AG04449 (cell line): ENCODE results near the gene IFT172.

ENCODE experiments used
- CTCF ChIA-PET: fragments of 350-600 bp; formaldehyde crosslinking; extraction: SDS; loops from one replicate; lab custom pipeline; 2021; ENCODE audit warnings: antibody characterized with exemption; lab: Yijun Ruan, JAX
- POLR2A ChIA-PET: fragments of 400-600, 350-600 bp; formaldehyde crosslinking; extraction: SDS; loops from one replicate; lab custom pipeline; 2020; ENCODE audit warnings: antibody characterized with exemption, inconsistent platforms; lab: Yijun Ruan, JAX
- DNase-seq: peaks from one replicate; pipeline ENCODE4 v3.0.0-alpha.2; 2010; ENCODE audit warnings: low read depth, low spot score
- H3K4me3 ChIP-seq: 2 replicates; pipeline ENCODE4 v1.5.1; 2011; ENCODE audit warnings: low read depth, mild to moderate bottlenecking, control low read depth, low read length
- TF ChIP-seq, protein P1 (sequence below): IDR thresholded peaks from one replicate; pipeline ENCODE4 v1.5.1; 2011; ENCODE audit warnings: mild to moderate bottlenecking, moderate library complexity, low read length, control low read depth, inconsistent platforms; ENCODE audit not compliant: insufficient read depth; ENCODE audit errors: missing control alignments

Gene IFT172

DNA sequence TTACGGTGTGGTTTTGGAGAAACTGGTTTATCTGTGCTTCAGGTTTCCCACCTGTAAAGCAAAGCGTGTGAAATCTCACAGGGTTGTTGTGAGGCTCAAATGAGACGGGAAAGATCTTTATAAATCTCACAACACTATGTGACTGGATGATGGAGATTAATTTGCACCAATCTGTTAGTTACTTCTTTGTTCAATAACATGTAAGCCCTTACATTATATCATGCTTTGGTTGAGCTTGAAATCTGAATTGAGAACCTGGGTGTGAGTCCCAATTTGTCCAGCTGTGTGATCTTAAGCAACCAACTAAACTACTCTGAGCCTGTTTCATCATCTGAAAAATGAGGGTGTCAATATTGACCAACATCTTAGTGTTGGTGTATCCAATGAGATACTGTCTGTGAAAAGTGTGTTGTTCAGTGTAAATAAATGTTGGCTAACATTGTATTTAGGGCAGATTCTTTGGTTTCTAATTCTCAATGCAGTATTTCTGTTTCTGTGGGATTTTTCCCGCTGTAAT is 6.4 kb upstream of the IFT172 start:
- POLR2A ChIA-PET: no interaction called here
- CTCF ChIA-PET: interaction anchor here (1.3 kb wide), 1 partner anchor 187 kb away, joined by 6 read pairs; no protein-coding TSS in a partner anchor
- TF ChIP-seq, protein P1, sequence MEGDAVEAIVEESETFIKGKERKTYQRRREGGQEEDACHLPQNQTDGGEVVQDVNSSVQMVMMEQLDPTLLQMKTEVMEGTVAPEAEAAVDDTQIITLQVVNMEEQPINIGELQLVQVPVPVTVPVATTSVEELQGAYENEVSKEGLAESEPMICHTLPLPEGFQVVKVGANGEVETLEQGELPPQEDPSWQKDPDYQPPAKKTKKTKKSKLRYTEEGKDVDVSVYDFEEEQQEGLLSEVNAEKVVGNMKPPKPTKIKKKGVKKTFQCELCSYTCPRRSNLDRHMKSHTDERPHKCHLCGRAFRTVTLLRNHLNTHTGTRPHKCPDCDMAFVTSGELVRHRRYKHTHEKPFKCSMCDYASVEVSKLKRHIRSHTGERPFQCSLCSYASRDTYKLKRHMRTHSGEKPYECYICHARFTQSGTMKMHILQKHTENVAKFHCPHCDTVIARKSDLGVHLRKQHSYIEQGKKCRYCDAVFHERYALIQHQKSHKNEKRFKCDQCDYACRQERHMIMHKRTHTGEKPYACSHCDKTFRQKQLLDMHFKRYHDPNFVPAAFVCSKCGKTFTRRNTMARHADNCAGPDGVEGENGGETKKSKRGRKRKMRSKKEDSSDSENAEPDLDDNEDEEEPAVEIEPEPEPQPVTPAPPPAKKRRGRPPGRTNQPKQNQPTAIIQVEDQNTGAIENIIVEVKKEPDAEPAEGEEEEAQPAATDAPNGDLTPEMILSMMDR: no peak
- no peak overlapping the region for H3K4me3 ChIP-seq
- no peak for DNase-seq

GRCh38 chr2:27494944-27495554 is 5.5 kb upstream of the IFT172 start, which contains the start of gene FNDC4:
Gene FNDC4, minus strand, starts transcription at chr2:27495200. Its CDS starts 521 bp downstream, at chr2:27494679.
- CTCF ChIA-PET: interaction anchor here (1.3 kb wide), 2 partner anchors 188 kb away, joined by 5 to 6 read pairs; no protein-coding TSS in a partner anchor
- POLR2A ChIA-PET: no interaction called here
- no peak for DNase-seq
- H3K4me3 ChIP-seq: peak within 1 kb of the TSS; percentile 70
- TF ChIP-seq, protein P1: no peak

DNA sequence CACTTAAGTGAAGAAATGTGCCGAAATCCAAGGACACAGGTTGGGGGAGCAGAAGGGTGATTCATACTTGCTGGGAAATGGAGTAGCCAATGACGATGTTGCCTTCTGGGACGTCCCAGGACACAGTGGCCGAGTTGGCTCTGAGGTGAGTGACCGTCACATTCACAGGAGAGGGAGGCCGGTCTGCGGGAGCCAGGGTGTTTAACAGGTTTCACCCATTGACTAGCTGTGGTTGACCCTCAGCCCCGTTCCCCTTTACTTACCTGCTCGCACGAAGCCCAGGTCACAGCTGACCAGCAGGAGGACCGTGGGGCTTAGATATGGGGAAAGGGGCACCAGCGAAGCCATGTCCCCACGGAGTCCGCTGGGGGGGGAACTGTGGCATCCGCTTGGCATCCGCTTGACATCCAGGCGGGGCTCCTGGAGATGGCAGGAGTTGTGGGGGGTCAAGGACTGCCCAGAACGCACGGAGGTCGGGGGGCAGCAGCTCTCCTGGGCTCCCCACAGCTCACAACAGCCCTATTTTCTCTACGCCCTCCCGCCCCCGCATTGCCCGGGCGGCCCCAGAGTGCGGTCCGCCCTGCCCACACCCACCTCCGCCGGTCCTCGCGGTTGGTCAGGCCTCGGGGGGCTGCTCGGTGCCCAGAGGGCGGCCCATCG is 4.9 kb upstream of the IFT172 start:
- POLR2A ChIA-PET: no interaction called here
- TF ChIP-seq, protein P1: no peak
- H3K4me3 ChIP-seq: peak overlapping the region; percentile 70
- DNase-seq: no peak
- CTCF ChIA-PET: interaction anchor here (1.3 kb wide), 1 partner anchor 189 kb away, joined by 5 read pairs; no protein-coding TSS in a partner anchor

DNA sequence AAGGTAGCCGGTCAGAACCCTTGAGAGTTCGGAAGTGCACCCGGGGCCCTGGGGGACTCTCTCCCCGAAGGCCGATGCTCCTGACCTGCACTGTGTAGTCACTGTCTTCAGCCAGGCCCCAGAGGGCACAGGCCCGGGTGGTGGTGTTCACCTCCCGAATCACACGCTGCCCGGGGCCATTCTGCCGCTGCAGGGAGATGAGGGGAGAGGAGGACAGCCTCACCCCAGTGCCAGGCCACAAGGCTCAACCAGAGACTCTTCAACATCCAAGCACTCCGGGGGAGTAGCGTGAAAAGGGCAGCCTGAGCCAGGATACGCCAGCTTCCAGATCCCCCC is 4.4 kb upstream of the IFT172 start:
- TF ChIP-seq, protein P1: no peak
- no peak overlapping the region; the same call in 1 of the 2 replicates for H3K4me3 ChIP-seq
- POLR2A ChIA-PET: no interaction called here
- CTCF ChIA-PET: interaction anchor here (1.3 kb wide), 1 partner anchor 189 kb away, joined by 5 read pairs; no protein-coding TSS in a partner anchor
- no peak for DNase-seq

GRCh38 chr2:27492557-27492956 is 3.0 kb upstream of the IFT172 start:
- POLR2A ChIA-PET: no interaction called here
- TF ChIP-seq, protein P1: no peak
- no peak overlapping the region for H3K4me3 ChIP-seq
- no peak for DNase-seq
- CTCF ChIA-PET: interaction anchor here (1.5 kb wide), 1 partner anchor 191 kb away, joined by 4 read pairs; no protein-coding TSS in a partner anchor

DNA sequence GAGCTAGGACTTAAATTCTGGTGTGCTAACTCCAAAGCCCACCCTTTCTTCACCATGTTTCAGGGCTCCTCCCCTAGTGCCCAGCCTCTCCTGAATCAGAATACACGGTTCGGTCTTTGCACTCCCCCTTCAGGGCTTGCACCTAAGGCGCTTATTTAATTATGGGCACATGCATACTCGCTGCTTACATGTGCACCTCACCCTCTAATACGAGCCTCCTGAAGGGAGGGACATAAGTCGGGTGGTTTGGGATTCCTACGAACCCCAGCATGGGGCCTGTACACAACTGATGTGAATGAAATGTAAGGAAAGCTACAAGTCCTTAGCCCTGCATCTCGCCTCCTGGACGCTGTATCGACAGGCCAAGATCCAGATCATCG is 435 bp downstream of the IFT172 start:
- TF ChIP-seq, protein P1: no peak
- ChIA-PET CTCF (interaction anchor here (1.1 to 1.2 kb wide), 2 partner anchors 11 to 81 kb away, joined by 3 to 5 read pairs; no protein-coding TSS in a partner anchor), POLR2A (no interaction called here)
- H3K4me3 ChIP-seq: peak overlapping the region; percentile 97
- DNase-seq: no peak
